Neural cell (in vitro differentiated cells): ENCODE data around the gene PTPRG. TPM values are rescaled to one million over a fixed set of nuclear protein-coding genes. Genes with fewer than 3 reads are reported as not detected.

Experiments used
- H2AFZ ChIP-seq: fragments of 200-600, 300-800 bp; sonication (generic), shearing (Covaris generic); 2 replicates; pipeline ENCODE4 v1.6.0; 2014; ENCODE audit warnings: low read depth, mild to moderate bottlenecking, antibody characterized with exemption, low read length, moderate library complexity
- H3F3A ChIP-seq: fragments of 200-600 bp; shearing (Covaris generic); 2 replicates; pipeline ENCODE4 v1.6.1; 2016; ENCODE audit warnings: mild to moderate bottlenecking, moderate library complexity, mixed read lengths, antibody characterized with exemption, low read length; ENCODE audit not compliant: insufficient read depth, poor library complexity, severe bottlenecking
- H3K27ac ChIP-seq: fragments of 200-600, 300-800 bp; sonication (generic), shearing (Covaris generic); 2 replicates; pipeline ENCODE4 v1.5.1; 2014; ENCODE audit warnings: mild to moderate bottlenecking, low read length, moderate library complexity
- H3K27me3 ChIP-seq: fragments of 300-800, 200-600 bp; sonication (generic), shearing (Covaris generic); 2 replicates; pipeline ENCODE4 v1.6.0; 2014; ENCODE audit warnings: mild to moderate bottlenecking, low read depth, low read length, moderate library complexity; ENCODE audit not compliant: insufficient read depth
- H3K36me3 ChIP-seq: fragments of 300-800, 200-600 bp; sonication (generic), shearing (Covaris generic); 2 replicates; pipeline ENCODE4 v1.5.1; 2014; ENCODE audit warnings: mild to moderate bottlenecking, antibody characterized with exemption, low read length, moderate library complexity; ENCODE audit not compliant: insufficient read depth
- H3K4me2 ChIP-seq: fragments of 300-800, 200-600 bp; sonication (generic), shearing (Covaris generic); 2 replicates; pipeline ENCODE4 v1.6.0; 2014; ENCODE audit warnings: mild to moderate bottlenecking, low read length
- H3K4me3 ChIP-seq: fragments of 300-800, 200-600 bp; sonication (generic), shearing (Covaris generic); 2 replicates; pipeline ENCODE4 v1.5.1; 2014; ENCODE audit warnings: mild to moderate bottlenecking, low read length, moderate library complexity
- H3K79me2 ChIP-seq: fragments of 200-600 bp; shearing (Covaris generic); replicated peaks from 2 replicates; pipeline ENCODE4 v1.6.0; 2014; ENCODE audit warnings: mild to moderate bottlenecking, low read length, moderate library complexity; ENCODE audit not compliant: insufficient read depth
- H3K9ac ChIP-seq: fragments of 300-800, 200-600 bp; sonication (generic), shearing (Covaris generic); 2 replicates; pipeline ENCODE4 v1.6.1; 2016; ENCODE audit warnings: mild to moderate bottlenecking, low read length, mixed read lengths
- H3K9me2 ChIP-seq: fragments of 200-600 bp; shearing (Covaris generic); 2 replicates; pipeline ENCODE4 v1.6.1; 2016; ENCODE audit warnings: mild to moderate bottlenecking, low read length, mixed read lengths; ENCODE audit not compliant: insufficient read depth
- H3K9me3 ChIP-seq: fragments of 200-600, 300-800 bp; sonication (generic), shearing (Covaris generic); 2 replicates; pipeline ENCODE4 v1.6.1; 2016; ENCODE audit warnings: mild to moderate bottlenecking, mixed run types, low read length, moderate library complexity, mixed read lengths
- H4K20me1 ChIP-seq: fragments of 200-600 bp; shearing (Covaris generic); 2 replicates; pipeline ENCODE4 v1.6.1; 2016; ENCODE audit warnings: mild to moderate bottlenecking, mixed run types; ENCODE audit not compliant: insufficient read depth
- CTCF ChIP-seq: fragments of 450-650 bp; IDR thresholded peaks from 2 replicates; pipeline ENCODE4 v1.5.1; 2014; ENCODE audit warnings: antibody characterized with exemption, mild to moderate bottlenecking, moderate library complexity; ENCODE audit not compliant: poor library complexity, severe bottlenecking
- EP300 ChIP-seq: fragments of 450-650 bp; conservative IDR thresholded peaks from 2 replicates; pipeline ENCODE4 v1.6.1; 2014; ENCODE audit warnings: antibody characterized with exemption, mild to moderate bottlenecking, moderate library complexity; ENCODE audit not compliant: poor library complexity, severe bottlenecking
- EZH2 ChIP-seq: fragments of 200-600, 300-800 bp; shearing (Covaris generic), sonication (generic); IDR thresholded peaks from 2 replicates; pipeline ENCODE4 v1.6.1; 2014; ENCODE audit warnings: antibody characterized with exemption, low read length, borderline replicate concordance, mild to moderate bottlenecking; ENCODE audit not compliant: insufficient read depth, poor library complexity, severe bottlenecking
- MXI1 ChIP-seq: fragments of 450-650 bp; conservative IDR thresholded peaks from 2 replicates; pipeline ENCODE4 v1.6.1; 2014; ENCODE audit warnings: antibody characterized with exemption, mild to moderate bottlenecking; ENCODE audit not compliant: poor library complexity, severe bottlenecking
- POLR2AphosphoS5 ChIP-seq: IDR thresholded peaks from 2 replicates; pipeline ENCODE4 v1.6.1; 2012
- RAD21 ChIP-seq: fragments of 450-650 bp; conservative IDR thresholded peaks from 2 replicates; pipeline ENCODE4 v1.6.1; 2014; ENCODE audit warnings: antibody characterized with exemption, mild to moderate bottlenecking, moderate library complexity
- REST ChIP-seq: IDR thresholded peaks from 2 replicates; pipeline ENCODE4 v1.6.1; 2012; ENCODE audit warnings: borderline replicate concordance
- SMC3 ChIP-seq: fragments of 450-650 bp; conservative IDR thresholded peaks from 2 replicates; pipeline ENCODE4 v1.6.1; 2014; ENCODE audit warnings: antibody characterized with exemption, mild to moderate bottlenecking, moderate library complexity; ENCODE audit not compliant: poor library complexity
- TAF1 ChIP-seq: IDR thresholded peaks from 2 replicates; pipeline ENCODE4 v1.6.1; 2012; ENCODE audit warnings: low read depth
- polyA plus RNA-seq: library from polyadenylated mRNA; depleted of rRNA; stranded (reverse); fragments of >200 nt; gene quantifications from 2 replicates; pipeline ENCODE4 v1.2.3, GENCODE V29; 2014

Gene PTPRG
- polyA plus RNA-seq, 1 donor from 2014 or later = 33.1 TPM

GRCh38 chr3:62300617-62301016 lies 739.2 kb downstream of the PTPRG start:
- Histone ChIP-seq H4K20me1 (no peaks in the 10 kb centered on the region), H3K9me3 (no peaks in the 10 kb centered on the region), H3K9me2 (no peaks in the 10 kb centered on the region), H3K36me3 (no peaks in the 10 kb centered on the region), H3K4me2 (no peak overlapping the region), H3K79me2 (no peaks in the 10 kb centered on the region), H3F3A (no peaks in the 10 kb centered on the region), H3K27ac (no peak overlapping the region), H2AFZ (no peak overlapping the region), H3K9ac (no peak overlapping the region), H3K4me3 (no peak overlapping the region), H3K27me3 (no peaks in the 10 kb centered on the region)
- TF ChIP-seq MXI1 (no peak), POLR2AphosphoS5 (no peak), CTCF (no peak), RAD21 (no peak), TAF1 (no peak), REST (no peak), SMC3 (no peak), EP300 (no peak), EZH2 (no peak)

- H3K4me2 ChIP-seq = no peak overlapping the region
- H3F3A ChIP-seq = no peaks in the 10 kb centered on the region
- H3K9me3 ChIP-seq = no peaks in the 10 kb centered on the region
- no peak overlapping the region for H3K4me3 ChIP-seq
- TF ChIP-seq REST = no peak
- TF ChIP-seq SMC3 = no peak
- TF ChIP-seq RAD21 = peak; percentile 34
- TF ChIP-seq POLR2AphosphoS5 = no peak
- peak; percentile 30 for TF ChIP-seq CTCF
- no peaks in the 10 kb centered on the region for H3K27me3 ChIP-seq
- H3K9ac ChIP-seq = no peak overlapping the region
- no peak overlapping the region for H2AFZ ChIP-seq
- H3K36me3 ChIP-seq = no peaks in the 10 kb centered on the region
- H3K9me2 ChIP-seq = no peaks in the 10 kb centered on the region
- no peak overlapping the region for H3K27ac ChIP-seq
- no peaks in the 10 kb centered on the region for H4K20me1 ChIP-seq
- H3K79me2 ChIP-seq = no peaks in the 10 kb centered on the region
These were observed 750.8 kb downstream of the PTPRG start for GRCh38 chr3:62312201-62312600.
